Subcutaneous abdominal adipose tissue (tissue), 5 donors: ENCODE measurements around the gene IL4I1.

Experiments used
- H3K27ac ChIP-seq: one replicate; pipeline ENCODE4 v1.7.0; 2013; ENCODE audit warnings: low read depth, mild to moderate bottlenecking, inconsistent platforms, low read length, moderate library complexity
- H3K27me3 ChIP-seq, 5 donors: one replicate each; pipeline ENCODE4 v1.7.0; 2013; ENCODE audit warnings: low read length in 5 of 5, inconsistent platforms in 1 of 5; ENCODE audit not compliant: control insufficient read depth in 5 of 5, insufficient read depth in 4 of 5
- H3K36me3 ChIP-seq, 5 donors: one replicate each; pipeline ENCODE4 v1.7.0; 2013; ENCODE audit warnings: low read length in 5 of 5; ENCODE audit not compliant: control insufficient read depth in 5 of 5, insufficient read depth in 5 of 5
- H3K4me1 ChIP-seq, 5 donors: one replicate each; pipeline ENCODE4 v1.7.0; 2013; ENCODE audit warnings: low read length in 5 of 5, mild to moderate bottlenecking in 3 of 5, moderate library complexity in 1 of 5; ENCODE audit not compliant: control insufficient read depth in 5 of 5, insufficient read depth in 5 of 5
- H3K4me3 ChIP-seq, 5 donors: one replicate each; pipeline ENCODE4 v1.7.0; 2013; ENCODE audit warnings: low read length in 5 of 5, low read depth in 1 of 5
- H3K9ac ChIP-seq, 5 donors: one replicate each; pipeline ENCODE4 v1.7.0; 2013; ENCODE audit warnings: low read length in 5 of 5, mild to moderate bottlenecking in 4 of 5, moderate library complexity in 3 of 5
- H3K9me3 ChIP-seq, 5 donors: one replicate each; pipeline ENCODE4 v1.7.0; 2013; ENCODE audit warnings: low read length in 5 of 5; ENCODE audit not compliant: control insufficient read depth in 5 of 5
- donor health status: healthy.
- donor health status: healthy.
- donor health status: healthy.
- donor health status: healthy.
- donor health status: healthy.

The IL4I1 gene

DNA sequence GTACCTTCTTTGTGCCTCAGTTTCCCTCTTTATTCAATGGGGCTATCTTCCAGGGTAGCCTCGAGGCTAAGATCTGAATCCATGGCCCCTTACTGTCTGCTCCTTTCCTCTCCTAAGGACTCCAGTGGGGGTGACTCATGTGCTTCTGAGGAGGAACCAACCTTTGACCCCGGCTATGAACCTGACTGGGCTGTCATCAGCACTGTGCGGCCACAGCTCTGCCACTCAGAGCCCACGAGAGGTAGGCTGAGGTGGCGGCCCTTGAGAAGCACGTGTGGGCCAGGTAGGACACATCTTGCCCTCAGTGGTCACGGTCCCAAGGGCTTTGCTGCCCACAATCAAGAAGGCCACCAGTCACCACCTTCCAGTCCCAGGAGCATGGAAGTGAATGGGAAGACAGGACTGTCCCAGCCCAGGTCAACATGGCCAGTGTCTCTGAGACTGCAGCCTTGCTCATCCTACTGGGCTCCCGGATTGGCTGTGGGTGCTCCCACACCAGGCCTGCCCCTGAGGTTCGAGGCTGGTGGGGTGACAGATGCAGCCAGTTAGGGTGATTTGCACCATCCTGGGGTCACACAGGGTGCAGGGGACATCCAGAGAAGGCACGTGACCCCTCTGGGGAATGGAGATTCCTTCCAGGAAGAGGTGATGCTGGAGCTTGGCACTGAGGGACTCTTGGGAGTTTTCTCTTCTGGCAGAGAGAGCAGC lies 16.4 kb downstream of the IL4I1 start:
- no peak overlapping the region for H3K27ac ChIP-seq
- H3K4me1 ChIP-seq, result peaks cover 3 to 22% (median 21%) of the 10 kb centered on the region in 5 donors
- no peak overlapping the region for H3K9ac ChIP-seq
- H3K4me3 ChIP-seq, result no peak overlapping the region
- peaks cover 0 to 68% (median 63%) of the 10 kb centered on the region in 5 donors for H3K36me3 ChIP-seq
- no peaks in the 10 kb centered on the region for H3K9me3 ChIP-seq
- H3K27me3 ChIP-seq, result no peaks in the 10 kb centered on the region

DNA sequence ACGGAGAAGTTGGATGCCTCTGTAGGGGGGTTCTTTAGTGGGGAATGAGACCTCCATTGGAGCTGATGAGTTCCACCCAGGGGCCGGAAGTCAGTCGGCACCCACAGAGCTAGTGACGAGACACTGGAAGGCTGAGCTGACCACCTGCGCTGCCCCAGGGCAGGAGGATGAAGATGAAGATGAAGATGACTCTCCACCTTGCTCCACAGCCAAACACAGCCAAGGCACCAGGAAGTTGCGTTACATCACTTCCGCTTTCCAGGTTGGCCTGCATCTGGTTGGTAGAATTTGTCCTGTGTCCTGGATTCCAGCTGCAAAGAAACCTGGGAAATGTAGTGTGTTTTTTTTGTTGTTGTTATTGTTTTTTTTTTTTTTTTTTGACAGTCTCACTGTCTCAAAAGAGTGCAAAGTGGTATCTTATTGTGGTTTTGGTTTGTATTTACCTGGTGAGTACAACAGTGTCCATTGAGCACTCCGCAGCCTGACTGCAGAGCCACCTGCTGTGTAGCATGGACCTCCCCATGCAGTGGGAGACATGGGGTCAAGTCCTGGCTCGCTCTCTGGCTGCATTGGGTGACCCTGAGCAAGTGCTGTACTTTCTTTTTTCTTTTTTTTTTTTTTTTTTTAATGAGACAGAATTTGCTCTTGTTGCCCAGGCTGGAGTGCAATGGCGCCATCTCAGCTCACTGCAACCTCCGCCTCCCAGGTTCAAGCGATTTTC lies 17.3 kb downstream of the IL4I1 start:
- no peaks in the 10 kb centered on the region for H3K9me3 ChIP-seq
- H3K27me3 ChIP-seq, result no peaks in the 10 kb centered on the region
- no peak overlapping the region for H3K9ac ChIP-seq
- H3K4me3 ChIP-seq, result no peak overlapping the region
- peaks cover 0 to 63% (median 56%) of the 10 kb centered on the region in 5 donors for H3K36me3 ChIP-seq
- no peak overlapping the region for H3K27ac ChIP-seq
- peaks cover 3 to 31% (median 27%) of the 10 kb centered on the region in 5 donors for H3K4me1 ChIP-seq

DNA sequence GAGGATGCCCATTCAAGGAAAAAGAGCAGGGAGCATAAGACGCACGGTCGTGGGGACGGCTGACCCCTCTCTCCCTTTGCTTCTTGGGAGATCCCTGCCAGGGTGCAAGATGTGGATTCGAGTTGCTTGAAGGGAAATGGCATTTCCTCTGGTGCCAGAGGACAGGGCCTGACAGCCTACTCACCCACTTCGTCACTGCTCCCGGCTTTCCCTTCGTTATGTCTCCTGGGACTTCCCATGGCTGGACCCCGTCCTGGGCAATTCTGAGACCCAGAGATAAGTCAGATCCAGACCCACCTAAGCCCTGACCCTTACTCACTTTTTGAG lies 18.0 kb downstream of the IL4I1 start:
- H3K9ac ChIP-seq, result peak overlapping the region in 2 of 5 donors; percentile 17 to 74
- H3K27ac ChIP-seq, result peak overlapping the region; percentile 99
- peaks cover 0 to 62% (median 51%) of the 10 kb centered on the region in 5 donors for H3K36me3 ChIP-seq

DNA sequence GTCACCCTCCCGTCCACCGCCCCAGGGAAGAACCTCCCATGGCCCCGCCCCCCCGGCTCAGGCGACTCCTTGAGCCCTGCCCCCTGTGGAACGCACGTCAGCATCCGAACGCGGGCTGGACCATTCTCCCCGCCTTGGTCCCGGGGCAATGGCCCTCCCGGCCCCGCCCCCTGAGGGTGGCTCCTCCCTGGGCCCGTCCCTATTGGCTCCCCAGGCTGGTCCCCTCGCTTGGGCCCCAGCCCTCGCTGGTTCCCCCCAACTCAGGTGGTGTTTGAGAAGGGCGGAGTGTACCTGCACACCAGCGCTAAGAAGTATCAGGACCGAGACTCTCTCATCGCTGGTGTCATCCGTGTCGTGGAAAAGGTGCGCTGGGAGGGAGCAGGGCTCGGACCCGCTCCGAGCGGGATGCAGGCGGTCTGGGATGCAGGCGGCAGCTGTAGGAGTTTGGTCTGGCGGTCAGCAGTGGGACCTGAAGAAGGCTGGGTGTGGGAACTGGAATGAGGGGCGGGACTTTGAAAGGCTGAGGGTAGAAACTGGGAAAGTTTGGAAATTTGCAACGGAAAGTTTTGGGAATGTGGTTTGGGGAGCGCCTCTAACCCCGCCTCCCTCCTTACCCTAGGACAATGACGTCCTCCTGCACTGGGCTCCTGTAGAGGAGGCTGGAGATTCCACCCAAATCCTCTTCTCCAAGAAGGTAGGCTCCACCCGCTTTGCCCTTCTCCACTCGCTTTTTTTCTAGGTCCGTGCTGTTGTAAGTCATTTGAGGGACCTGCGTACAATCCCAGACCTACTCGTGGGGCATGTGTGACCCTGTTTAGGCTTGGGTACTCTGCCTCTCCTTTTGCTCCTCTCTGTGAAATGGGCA lies 18.6 kb downstream of the IL4I1 start:
- Histone ChIP-seq H3K36me3 (peaks cover 0 to 56% (median 45%) of the 10 kb centered on the region in 5 donors), H3K4me3 (peak overlapping the region; percentile 68 to 100 (median 95)), H3K9me3 (no peaks in the 10 kb centered on the region), H3K4me1 (peaks cover 3 to 36% (median 27%) of the 10 kb centered on the region in 5 donors), H3K27me3 (no peaks in the 10 kb centered on the region), H3K27ac (peak overlapping the region; percentile 99), H3K9ac (peak overlapping the region in 4 of 5 donors; percentile 91 to 100 (median 94))

More for the DNA sequence above, 18.0 kb downstream of the IL4I1 start:
- Histone ChIP-seq H3K9me3 (no peaks in the 10 kb centered on the region), H3K4me3 (peak overlapping the region; percentile 60 to 100 (median 86)), H3K4me1 (peaks cover 3 to 36% (median 27%) of the 10 kb centered on the region in 5 donors), H3K27me3 (no peaks in the 10 kb centered on the region)

DNA sequence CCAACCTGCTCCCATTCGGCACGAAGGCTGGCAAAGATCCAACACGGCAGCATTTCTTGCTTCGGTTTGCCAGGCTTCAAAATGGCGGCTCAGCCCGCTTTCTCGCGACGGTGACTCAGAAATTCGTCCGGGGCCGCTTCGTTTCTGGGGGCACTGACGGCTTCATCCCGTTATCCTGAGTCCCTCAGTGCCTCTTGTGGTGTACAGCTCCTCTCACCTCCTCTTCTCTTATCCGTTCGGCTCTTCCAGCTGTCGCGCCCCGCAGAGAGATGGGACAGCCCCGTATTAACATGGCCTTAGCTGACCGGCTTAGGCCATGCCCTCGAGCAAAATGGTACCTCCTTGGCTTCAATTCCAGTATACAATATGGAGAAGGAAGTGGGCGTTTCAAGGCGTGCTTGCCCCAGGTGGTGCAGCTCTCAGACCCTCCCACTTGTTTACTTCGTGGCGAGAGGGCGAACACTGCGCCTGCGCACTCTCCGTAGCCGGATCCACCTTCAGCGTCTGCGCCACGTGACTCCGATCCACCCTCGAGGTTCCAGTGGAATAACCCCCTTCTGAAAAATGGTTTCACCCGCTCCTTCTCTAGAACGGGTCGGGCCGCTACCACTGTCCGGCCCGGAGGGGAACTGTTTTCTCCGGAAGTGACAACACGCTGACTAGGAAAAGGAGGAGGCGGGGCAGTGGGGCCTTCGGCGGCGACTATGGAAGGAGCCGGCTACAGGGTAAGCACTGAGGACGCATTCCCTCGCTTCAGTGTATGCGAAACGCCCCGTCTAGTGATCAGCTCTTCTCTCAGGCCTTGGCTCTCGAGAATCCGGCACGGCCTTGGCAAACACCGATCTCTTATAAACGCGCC lies 19.4 kb downstream of the IL4I1 start, which contains the start of the genes AKT1S1 and TBC1D17:
Gene AKT1S1 (minus strand): TSS at position 336 of the 859 bp plus-strand sequence. CDS start 4,060 bp downstream, outside the sequence.
Gene TBC1D17 (plus strand): TSS at position 683 of the 859 bp plus-strand sequence. CDS start 22 bp downstream, at position 705.
- H3K9me3 ChIP-seq, result no peaks in the 10 kb centered on the region
- peak within 1 kb of the TSS; percentile 92 to 100 (median 97) for H3K9ac ChIP-seq
- H3K4me1 ChIP-seq, result peaks cover 3 to 36% (median 28%) of the 10 kb centered on the region in 5 donors
- peak within 1 kb of the TSS; percentile 99 for H3K27ac ChIP-seq
- H3K36me3 ChIP-seq, result peaks cover 0 to 52% (median 36%) of the 10 kb centered on the region in 5 donors
- no peaks in the 10 kb centered on the region for H3K27me3 ChIP-seq
- H3K4me3 ChIP-seq, result peak within 1 kb of the TSS; percentile 86 to 100 (median 98)

DNA sequence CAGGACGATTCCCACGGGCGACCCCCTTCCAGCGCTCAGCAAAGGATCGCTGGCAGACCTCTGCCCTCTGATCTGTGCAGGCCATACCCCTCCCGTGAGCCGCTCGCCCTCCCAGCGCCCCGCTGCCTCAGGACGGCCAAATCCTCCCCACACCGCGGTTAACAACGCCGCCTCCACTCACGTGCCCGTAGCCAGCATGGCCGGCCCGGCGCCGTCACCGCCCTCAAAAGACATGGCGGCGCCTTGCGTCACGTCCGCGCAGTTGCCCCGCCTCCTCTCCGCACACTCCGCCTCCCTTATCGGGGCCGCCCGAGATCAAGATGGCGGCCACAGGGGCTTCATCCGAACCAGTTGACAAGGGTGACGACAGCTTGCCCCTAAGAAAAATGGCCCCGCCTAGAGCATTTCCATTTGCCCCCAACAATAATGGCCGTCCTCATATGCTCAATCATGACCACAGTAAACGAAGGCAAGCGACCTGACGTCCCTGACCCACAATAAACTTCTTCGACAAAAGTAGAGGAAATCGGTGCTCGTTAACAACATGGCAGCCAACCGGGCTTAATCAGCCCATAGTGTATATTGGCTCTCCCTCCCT lies 20.2 kb downstream of the IL4I1 start:
- Histone ChIP-seq H3K9me3 (no peaks in the 10 kb centered on the region), H3K9ac (peak overlapping the region; percentile 92 to 100 (median 97)), H3K4me3 (peak overlapping the region; percentile 86 to 100 (median 98)), H3K27ac (peak overlapping the region; percentile 99), H3K36me3 (peaks cover 0 to 48% (median 31%) of the 10 kb centered on the region in 5 donors), H3K27me3 (no peaks in the 10 kb centered on the region), H3K4me1 (peaks cover 3 to 36% (median 31%) of the 10 kb centered on the region in 5 donors)

DNA sequence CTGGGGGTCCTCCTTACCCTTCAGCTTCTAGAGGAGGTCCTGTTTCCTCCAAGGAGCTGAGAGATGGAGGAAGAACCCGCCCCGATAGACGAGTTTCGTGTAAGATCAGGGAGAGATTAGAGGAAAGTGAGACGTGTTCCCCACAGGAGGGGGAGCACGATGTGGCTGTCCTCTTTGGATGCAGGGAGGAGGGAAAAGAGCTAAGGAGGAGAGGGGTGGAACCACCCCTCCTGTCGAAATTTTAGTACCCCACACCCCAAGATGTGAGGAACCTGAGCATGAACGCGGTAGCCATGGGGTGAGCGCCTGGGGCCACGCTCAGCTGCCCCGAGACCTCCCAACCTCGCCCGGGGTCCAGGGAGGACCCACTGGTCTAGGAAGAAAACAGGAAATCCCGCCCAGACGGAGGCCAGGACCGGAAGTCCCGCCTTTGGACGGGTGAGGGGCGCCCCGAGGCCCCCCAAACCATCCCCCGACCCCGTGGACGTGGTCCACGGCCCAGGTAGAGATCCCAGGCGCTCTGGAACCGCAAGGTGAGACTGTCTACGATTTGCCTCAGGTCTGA lies 20.7 kb downstream of the IL4I1 start:
- peaks cover 3 to 38% (median 31%) of the 10 kb centered on the region in 5 donors for H3K4me1 ChIP-seq
- H3K4me3 ChIP-seq, result peak overlapping the region; percentile 82 to 100 (median 96)
- no peaks in the 10 kb centered on the region for H3K9me3 ChIP-seq
- H3K27me3 ChIP-seq, result no peaks in the 10 kb centered on the region
- H3K27ac ChIP-seq, result peak overlapping the region; percentile 99
- peaks cover 0 to 48% (median 28%) of the 10 kb centered on the region in 5 donors for H3K36me3 ChIP-seq
- H3K9ac ChIP-seq, result peak overlapping the region; percentile 63 to 100 (median 97)

DNA sequence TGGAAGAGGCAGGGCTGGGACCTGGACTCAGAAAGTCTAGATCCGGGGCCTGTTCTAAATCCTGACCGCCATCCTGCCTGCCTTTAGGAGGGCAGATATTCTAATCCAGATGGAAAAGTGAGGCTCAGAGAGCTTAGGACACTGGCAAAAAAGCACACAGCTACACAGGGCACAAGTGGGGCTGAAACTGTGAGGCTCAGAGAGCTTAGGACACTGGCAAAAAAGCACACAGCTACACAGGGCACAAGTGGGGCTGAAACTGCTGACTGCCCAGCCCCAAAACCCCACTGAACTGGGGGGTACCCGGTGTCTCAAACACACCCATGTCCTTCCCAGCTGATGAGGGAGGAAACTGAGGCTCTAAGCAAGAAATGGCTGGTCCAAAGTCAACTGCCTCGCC lies 21.5 kb downstream of the IL4I1 start:
- H3K9ac ChIP-seq, result peak overlapping the region; percentile 63 to 100 (median 97)
- H3K27ac ChIP-seq, result no peak overlapping the region
- H3K36me3 ChIP-seq, result peaks cover 0 to 46% (median 22%) of the 10 kb centered on the region in 5 donors
- no peaks in the 10 kb centered on the region for H3K27me3 ChIP-seq
- no peaks in the 10 kb centered on the region for H3K9me3 ChIP-seq
- H3K4me3 ChIP-seq, result peak overlapping the region; percentile 82 to 100 (median 96)
- peaks cover 4 to 45% (median 37%) of the 10 kb centered on the region in 5 donors for H3K4me1 ChIP-seq
